Measurements from ENCODE around the gene SZT2. TPM values are rescaled to one million over a fixed set of nuclear protein-coding genes. Genes with fewer than 3 reads are reported as not detected.

SZT2 gene
- total and polyA plus RNA-seq, 10 of the 15 experiments (the other 5 are each of a cell fraction or from before 2014, with no cell fraction given), result 1.4 to 38.3 (median 12.7) TPM

DNA sequence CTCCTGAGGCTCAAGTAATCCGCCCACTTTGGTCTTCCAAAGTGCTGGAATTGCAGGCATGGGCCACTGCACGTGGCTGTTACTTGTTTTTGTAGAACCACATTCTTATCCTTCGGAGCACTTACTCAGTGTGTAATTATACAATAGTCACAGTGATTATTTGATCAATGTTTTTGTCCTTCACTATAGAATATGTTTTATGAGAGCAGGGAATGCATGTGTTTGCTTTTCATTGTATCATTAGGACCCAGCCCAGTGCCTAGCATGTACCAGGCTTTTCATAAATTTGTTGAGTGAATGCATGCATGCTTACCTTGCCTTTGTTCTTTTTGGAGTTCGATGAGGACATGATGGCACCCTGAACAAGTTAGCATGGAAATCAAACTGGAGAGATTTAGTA, 5.8 kb downstream of the SZT2 start:
- peaks cover 0 to 5% of the 10 kb centered on the region in 2 experiments; a peak in 1 of 4 replicates for H3K36me3 ChIP-seq (ENCODE audit: control insufficient read depth in 2 of 2, insufficient read depth in 2 of 2, low read length in 1 of 2)
- TF ChIP-seq RAD21 (IDR thresholded peaks at IDR 0.05; ENCODE audit: insufficient read depth, low read depth, low read length) (no peak), RELA (IDR thresholded peaks at IDR 0.05; ENCODE audit: borderline replicate concordance, partially characterized antibody) (no peak), ZNF207 (IDR thresholded peaks at IDR 0.05; ENCODE audit: borderline replicate concordance) (no peak), BRCA1 (IDR thresholded peaks at IDR 0.05; ENCODE audit: low read depth, low read length) (no peak), EGR1 (IDR thresholded peaks at IDR 0.05; ENCODE audit: borderline replicate concordance in 1 of 2, low read depth in 2 of 2, low read length in 2 of 2) (no peak), KAT2A (conservative IDR thresholded peaks at IDR 0.05; ENCODE audit: control insufficient read depth, low read depth, low read length) (no peak), EP300 (IDR thresholded peaks at IDR 0.05; ENCODE audit: borderline replicate concordance in 1 of 2, control insufficient read depth in 1 of 2, low read depth in 2 of 2, low read length in 2 of 2) (no peak), HDAC2 (IDR thresholded peaks at IDR 0.05) (no peak), KDM1A (IDR thresholded peaks at IDR 0.05; ENCODE audit: borderline replicate concordance) (no peak), RAD51 (IDR thresholded peaks at IDR 0.05) (no peak), POLR2AphosphoS5 (IDR thresholded peaks at IDR 0.05; ENCODE audit: low read length) (no peak), ZZZ3 (IDR thresholded peaks at IDR 0.05; ENCODE audit: control insufficient read depth, insufficient read length, low read depth) (no peak), ATF7 (IDR thresholded peaks at IDR 0.05; ENCODE audit: low read depth) (no peak)
- TF ChIP-seq, protein P1, sequence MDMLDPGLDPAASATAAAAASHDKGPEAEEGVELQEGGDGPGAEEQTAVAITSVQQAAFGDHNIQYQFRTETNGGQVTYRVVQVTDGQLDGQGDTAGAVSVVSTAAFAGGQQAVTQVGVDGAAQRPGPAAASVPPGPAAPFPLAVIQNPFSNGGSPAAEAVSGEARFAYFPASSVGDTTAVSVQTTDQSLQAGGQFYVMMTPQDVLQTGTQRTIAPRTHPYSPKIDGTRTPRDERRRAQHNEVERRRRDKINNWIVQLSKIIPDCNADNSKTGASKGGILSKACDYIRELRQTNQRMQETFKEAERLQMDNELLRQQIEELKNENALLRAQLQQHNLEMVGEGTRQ (IDR thresholded peaks at IDR 0.05; ENCODE audit: borderline replicate concordance, low read depth, low read length), result no peak
- no peak for DNase-seq (ENCODE audit: low read depth, low spot score)
- no peak for FAIRE-seq
- H2AFZ ChIP-seq (ENCODE audit: control insufficient read depth, low read depth, low read length), result no peak overlapping the region
- no peaks in the 10 kb centered on the region for H3K9me3 ChIP-seq (replicated peaks; ENCODE audit: control insufficient read depth, insufficient read depth, low read length)
- H3K4me1 ChIP-seq (ENCODE audit: control insufficient read depth, insufficient read depth, low read length), result peaks cover 6% of the 10 kb centered on the region; the same call in 1 of the 2 replicates
- SMC1A ChIA-PET (ENCODE audit: uncharacterized antibody, unreplicated experiment), result no interaction called here
- intact Hi-C loops (cut with micrococcal nuclease; ENCODE audit: unreplicated experiment) (no loop called here), in situ Hi-C loops (cut with MboI) (no loop called here)
- no peaks in the 10 kb centered on the region for H3K27me3 ChIP-seq (replicated peaks in 1 of 2; ENCODE audit: control insufficient read depth in 2 of 2, insufficient read depth in 2 of 2, low read length in 1 of 2)
- 100% methylated on average over 4 of the region's 4 CpGs for WGBS (ENCODE audit: insufficient coverage, insufficient replicate concordance, low lambda C conversion rate, missing lambda C conversion rate)
- POLR2A ChIA-PET, result no interaction called here
- no peak overlapping the region for H3K9ac ChIP-seq (ENCODE audit: control insufficient read depth, insufficient read depth, low read length)
- RAD21 ChIA-PET (ENCODE audit: unreplicated experiment), result no interaction called here
- H3K27ac ChIP-seq (ENCODE audit: control insufficient read depth, insufficient read depth), result no peak overlapping the region
- no peak for ATAC-seq
- H3K79me2 ChIP-seq (ENCODE audit: control insufficient read depth, insufficient read depth, low read length), result peaks cover 9% of the 10 kb centered on the region
- BruUV-seq (replicated peaks), result no TSS peak
- CTCF ChIA-PET, result interaction anchor here (0.7 to 2.7 kb wide), 3 partner anchors 18 to 19 kb away, joined by 3 to 7 read pairs (median 3); no protein-coding TSS in a partner anchor
- no peak overlapping the region for H3K4me2 ChIP-seq (ENCODE audit: control insufficient read depth, insufficient read depth)
- H4K20me1 ChIP-seq (ENCODE audit: control insufficient read depth, insufficient read depth), result no peaks in the 10 kb centered on the region
- H3K4me3 ChIP-seq, result no peak overlapping the region

Data from GM12878 (cell line).